DND-41 (cell line): ENCODE results near the gene SLC24A3.

ENCODE experiments used
- ATAC-seq: fragments of 200-7000 bp; cut with Tn5 transposase; 3 replicates; pipeline ENCODE4 v1.9.1; 2021; ENCODE audit warnings: low read depth; ENCODE audit not compliant: insufficient read depth
- DNase-seq: peaks from one replicate; pipeline ENCODE4 v3.0.0-alpha.2; 2020
- H2AFZ ChIP-seq: 2 replicates; pipeline ENCODE4 v1.6.0; 2012; ENCODE audit warnings: low read depth, low read length
- H3K27ac ChIP-seq: 2 replicates; pipeline ENCODE4 v1.5.1; 2012; ENCODE audit warnings: low read length, inconsistent platforms
- H3K27me3 ChIP-seq: fragments of 200-600 bp; sonication (generic); 2 replicates; pipeline ENCODE4 v1.6.0; 2012; ENCODE audit warnings: low read length, mild to moderate bottlenecking, inconsistent platforms; ENCODE audit not compliant: insufficient read depth, poor library complexity
- H3K36me3 ChIP-seq: 2 replicates; pipeline ENCODE4 v1.5.1; 2012; ENCODE audit warnings: low read length, inconsistent platforms; ENCODE audit not compliant: insufficient read depth
- H3K4me1 ChIP-seq: 2 replicates; pipeline ENCODE4 v1.5.1; 2012; ENCODE audit warnings: mild to moderate bottlenecking, low read length; ENCODE audit not compliant: insufficient read depth
- H3K4me2 ChIP-seq: 2 replicates; pipeline ENCODE4 v1.6.0; 2012; ENCODE audit warnings: mild to moderate bottlenecking, moderate library complexity, low read length, inconsistent platforms; ENCODE audit not compliant: insufficient read depth
- H3K4me3 ChIP-seq, 2 experiments: fragments of 200-600 bp in 1 of 2; shearing (Covaris generic) in 1 of 2; 2 replicates each; pipeline ENCODE4 v1.5.1; 2012 to 2016; ENCODE audit warnings: inconsistent platforms in 2 of 2, low read length in 2 of 2, mild to moderate bottlenecking in 2 of 2, low read depth in 1 of 2, moderate library complexity in 1 of 2
- H3K79me2 ChIP-seq: 2 replicates; pipeline ENCODE4 v1.6.0; 2012; ENCODE audit warnings: low read length, inconsistent platforms; ENCODE audit not compliant: insufficient read depth
- H3K9ac ChIP-seq: 2 replicates; pipeline ENCODE4 v1.6.0; 2012; ENCODE audit warnings: low read depth, mild to moderate bottlenecking, inconsistent platforms, low read length, moderate library complexity
- H3K9me3 ChIP-seq: 2 replicates; pipeline ENCODE4 v1.5.1; 2012; ENCODE audit warnings: low read length, moderate library complexity, mild to moderate bottlenecking, inconsistent platforms; ENCODE audit not compliant: insufficient read depth, severe bottlenecking
- H4K20me1 ChIP-seq: 2 replicates; pipeline ENCODE4 v1.6.0; 2012; ENCODE audit warnings: low read length; ENCODE audit not compliant: insufficient read depth
- CTCF ChIP-seq: IDR thresholded peaks from 2 replicates; pipeline ENCODE4 v1.5.1; 2012; ENCODE audit warnings: borderline replicate concordance, low read length, moderate library complexity, mild to moderate bottlenecking; ENCODE audit not compliant: poor library complexity, severe bottlenecking; ENCODE audit errors: extremely low read depth
- EZH2 ChIP-seq: IDR thresholded peaks from 3 replicates; pipeline ENCODE4 v1.6.1; 2012; ENCODE audit warnings: borderline replicate concordance, low read depth, mild to moderate bottlenecking, moderate library complexity, low read length, inconsistent platforms; ENCODE audit not compliant: severe bottlenecking

Gene SLC24A3

GRCh38 chr20:19582782-19583181 is 370.3 kb downstream of the SLC24A3 start:
- Histone ChIP-seq H3K9ac (no peak overlapping the region), H2AFZ (no peak overlapping the region), H4K20me1 (no peaks in the 10 kb centered on the region), H3K79me2 (no peaks in the 10 kb centered on the region), H3K36me3 (no peaks in the 10 kb centered on the region), H3K4me2 (no peak overlapping the region), H3K27ac (no peak overlapping the region), H3K9me3 (no peaks in the 10 kb centered on the region), H3K4me3 (no peak overlapping the region), H3K27me3 (peaks cover 5% of the 10 kb centered on the region), H3K4me1 (no peaks in the 10 kb centered on the region)
- ATAC-seq: no peak
- TF ChIP-seq CTCF (no peak), EZH2 (no peak)
- DNase-seq: no peak

GRCh38 chr20:19583532-19584175 is 371.2 kb downstream of the SLC24A3 start:
- ATAC-seq: peak; percentile 48; the same call in 1 of the 3 replicates
- no peak overlapping the region for H3K27ac ChIP-seq
- TF ChIP-seq EZH2 (no peak), CTCF (peak; percentile 75)

GRCh38 chr20:19588241-19588640 is 375.8 kb downstream of the SLC24A3 start:
- H2AFZ ChIP-seq: no peak overlapping the region
- no peak for TF ChIP-seq CTCF
- TF ChIP-seq EZH2: no peak
- no peak overlapping the region for H3K27ac ChIP-seq
- no peaks in the 10 kb centered on the region for H3K79me2 ChIP-seq
- no peaks in the 10 kb centered on the region for H3K4me1 ChIP-seq
- DNase-seq: no peak
- no peaks in the 10 kb centered on the region for H4K20me1 ChIP-seq
- no peak overlapping the region for H3K4me3 ChIP-seq
- H3K9me3 ChIP-seq: peaks cover 5% of the 10 kb centered on the region
- no peaks in the 10 kb centered on the region for H3K36me3 ChIP-seq
- H3K9ac ChIP-seq: no peak overlapping the region
- ATAC-seq: no peak
- no peak overlapping the region for H3K4me2 ChIP-seq
- H3K27me3 ChIP-seq: no peaks in the 10 kb centered on the region

More at GRCh38 chr20:19583532-19584175, 371.2 kb downstream of the SLC24A3 start:
- Histone ChIP-seq H3K27me3 (peaks cover 5% of the 10 kb centered on the region), H4K20me1 (no peaks in the 10 kb centered on the region), H3K9me3 (no peaks in the 10 kb centered on the region), H3K36me3 (no peaks in the 10 kb centered on the region), H3K4me3 (no peak overlapping the region), H2AFZ (no peak overlapping the region), H3K4me2 (no peak overlapping the region), H3K79me2 (no peaks in the 10 kb centered on the region), H3K9ac (no peak overlapping the region), H3K4me1 (no peaks in the 10 kb centered on the region)
- DNase-seq: peak; percentile 48
